GM18861 (cell line): ENCODE results near the gene FXYD2.
"Not testable (repeated sequence)": the region's sequence is repeated elsewhere in the genome, so short reads cannot be mapped to it uniquely, and the experiment has no call there.

Experiments used
- ATAC-seq: cut with Tn5 transposase; IDR thresholded peaks from one replicate; pipeline ENCODE4 v1.9.1; 2021; ENCODE audit not compliant: unreplicated experiment

FXYD2 gene

DNA sequence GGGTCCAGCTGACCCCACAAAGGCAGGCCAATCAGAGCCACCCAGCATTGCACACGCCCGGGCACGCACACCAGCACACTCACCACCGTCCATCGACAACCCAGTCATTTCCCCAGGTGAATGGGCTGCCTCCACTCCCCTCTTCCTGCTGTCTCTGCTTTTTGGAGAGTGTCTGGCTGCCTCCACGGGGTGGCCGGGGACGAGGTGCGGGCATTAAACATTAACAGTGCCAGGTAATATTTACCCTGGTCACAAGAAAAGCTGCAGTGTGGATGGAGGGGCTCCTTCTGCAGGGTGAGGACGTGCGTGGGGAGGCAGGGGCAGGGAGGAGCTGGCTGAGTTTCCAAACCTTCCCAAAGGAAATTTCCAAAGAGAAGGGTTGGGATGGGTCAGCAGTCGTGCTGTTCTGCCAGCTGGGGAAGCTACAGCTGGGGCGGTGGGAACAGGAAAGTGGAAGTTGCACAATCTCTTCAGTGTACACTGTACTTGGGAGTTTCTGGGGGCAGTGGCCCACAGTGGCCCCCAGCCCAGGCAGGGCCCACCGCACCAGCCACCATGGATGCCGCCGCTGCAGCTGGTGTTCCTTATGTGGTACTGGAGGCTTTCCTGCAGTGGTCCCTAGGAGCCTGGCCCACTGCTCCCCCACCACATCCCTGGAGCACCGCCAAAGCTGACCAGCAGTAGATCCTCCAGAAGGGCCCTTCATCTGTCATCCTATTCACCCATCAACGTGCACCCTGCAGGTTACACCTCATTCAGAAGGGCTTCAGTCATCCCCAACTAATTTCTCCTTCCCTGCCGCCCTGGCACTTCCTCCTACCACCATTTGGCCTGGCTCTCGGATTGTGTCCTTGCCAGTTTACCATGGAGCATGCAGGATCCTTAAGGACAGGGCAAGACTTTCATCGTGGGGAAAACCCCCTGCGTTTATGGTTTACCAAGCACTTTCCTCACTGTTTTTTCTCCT, at the start of gene FXYD2:
Gene FXYD2 (minus strand): TSS at position 174 of the 967 bp plus-strand sequence. CDS start 66 bp downstream, at position 108.
- ATAC-seq, result no peak

DNA sequence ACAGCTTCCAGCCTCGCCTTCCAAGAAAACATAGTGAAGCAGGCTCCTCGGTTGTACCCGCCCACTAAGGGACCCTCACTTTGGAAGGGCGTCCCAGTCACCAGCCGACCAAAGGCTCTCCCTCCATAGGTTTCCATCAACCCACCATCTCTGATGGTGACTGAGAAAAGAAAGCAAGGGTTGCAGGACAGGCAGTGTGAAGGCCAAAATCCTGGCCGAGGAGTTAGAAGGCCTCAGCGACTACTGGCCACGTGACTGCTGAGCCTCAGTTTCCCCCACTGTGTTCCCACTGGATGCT, 49.2 kb upstream of the FXYD2 start:
- ATAC-seq, result no peak

DNA sequence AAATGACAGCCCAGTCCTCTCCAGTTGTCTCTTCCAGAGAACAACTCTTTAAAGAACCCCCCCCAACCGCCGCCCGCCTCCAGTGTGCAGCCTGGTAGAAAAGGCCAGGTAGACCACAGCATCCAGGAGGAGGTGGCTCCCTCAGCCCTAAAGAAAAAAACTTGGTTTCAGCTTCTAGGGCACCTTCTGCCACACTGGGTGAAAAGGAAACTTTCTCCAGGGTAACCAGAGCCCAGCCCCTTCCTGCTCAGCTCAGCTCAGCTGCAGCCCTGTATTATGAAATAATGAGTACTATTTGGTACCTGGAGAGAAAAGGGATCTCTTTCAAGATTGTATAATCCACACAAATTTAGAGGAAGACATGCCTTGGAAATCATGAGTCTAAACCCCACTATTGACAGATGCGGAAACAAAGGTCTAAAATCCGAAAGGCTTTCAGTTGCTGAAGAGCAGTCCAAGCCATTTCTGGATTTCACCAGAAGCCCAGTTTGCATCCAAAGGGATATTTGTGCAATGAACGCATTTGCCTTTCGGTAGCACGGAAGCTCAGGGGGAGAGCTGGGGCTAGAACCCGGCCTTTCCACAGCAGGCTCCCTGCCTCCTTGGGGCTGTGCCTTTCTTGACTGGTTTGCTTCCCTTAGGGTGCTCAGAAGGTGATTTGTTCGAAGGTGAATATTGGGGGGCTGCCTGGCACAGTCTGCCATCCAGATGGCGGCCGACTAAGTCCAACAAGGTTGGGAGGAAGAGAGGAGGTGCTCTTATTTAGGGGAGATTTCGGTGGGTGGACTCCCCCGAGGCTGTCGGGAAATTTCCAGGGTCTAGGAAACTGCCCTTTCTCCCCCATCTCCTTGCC, 48.7 kb upstream of the FXYD2 start:
- no peak for ATAC-seq

DNA sequence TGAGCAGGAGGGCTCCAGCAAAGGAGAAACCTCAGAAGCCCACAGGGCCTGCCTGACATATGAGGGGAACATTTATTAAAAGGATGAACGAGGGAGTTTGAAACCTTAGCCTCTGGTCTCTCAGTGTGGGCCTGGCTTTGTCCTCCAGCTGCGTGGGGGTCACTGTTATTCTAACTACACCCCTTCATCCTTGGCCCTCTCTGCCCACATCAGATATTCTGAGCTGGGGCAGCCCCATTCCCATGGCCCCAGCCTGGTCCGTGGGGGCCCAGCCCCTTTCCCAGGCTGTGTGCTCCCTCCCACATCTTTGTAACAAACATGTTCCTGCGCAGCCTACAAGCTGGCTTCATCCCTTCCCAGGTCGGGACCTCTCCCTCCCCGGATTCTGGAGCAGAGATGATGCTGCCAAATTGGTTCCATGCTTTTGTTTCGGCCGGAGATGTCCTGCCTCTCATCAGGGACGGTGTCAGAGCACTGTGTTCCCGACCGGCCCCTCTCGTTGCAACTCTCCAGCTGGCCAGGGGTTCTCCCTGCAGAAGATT, 47.9 kb upstream of the FXYD2 start:
- ATAC-seq, result no peak

DNA sequence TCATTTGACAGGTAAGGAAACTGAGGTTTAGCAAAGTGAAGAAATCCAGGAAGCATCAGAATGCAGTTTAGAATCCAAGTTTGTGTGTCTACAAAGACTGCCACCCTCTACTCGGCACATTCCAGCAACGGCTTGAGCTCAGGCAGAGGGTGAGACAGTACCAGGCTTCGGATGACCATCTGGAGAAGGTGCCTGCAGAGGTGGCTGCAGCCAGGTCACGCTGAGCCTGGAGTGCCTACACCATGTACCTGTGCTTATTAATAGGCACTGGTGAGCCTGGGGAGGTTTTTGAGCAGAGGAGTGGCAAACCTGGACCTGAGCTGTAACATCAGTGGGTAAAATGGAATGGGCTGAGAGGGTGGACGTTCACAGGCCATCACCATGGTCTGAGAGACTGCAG, 47.2 kb upstream of the FXYD2 start:
- ATAC-seq, result no peak

DNA sequence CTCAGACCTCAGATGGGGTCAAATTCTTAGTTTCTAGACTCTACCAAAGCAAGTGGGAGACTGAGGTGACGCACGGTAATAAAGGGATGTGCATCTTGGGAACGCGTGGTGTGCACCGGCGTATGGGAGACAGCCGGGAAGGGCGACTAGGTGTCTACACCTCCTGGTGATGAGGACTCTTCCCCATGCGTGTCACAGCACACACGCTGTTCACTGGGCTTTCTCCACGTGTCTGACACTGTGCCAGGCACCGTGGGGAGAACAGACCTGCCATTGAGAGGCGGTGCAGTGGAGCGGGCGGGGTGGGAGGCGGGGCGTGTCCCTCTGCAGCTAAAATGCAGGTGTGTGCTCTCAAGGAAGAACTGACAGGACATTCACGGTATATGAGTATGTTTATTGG, 46.6 kb upstream of the FXYD2 start:
- ATAC-seq, result no peak

DNA sequence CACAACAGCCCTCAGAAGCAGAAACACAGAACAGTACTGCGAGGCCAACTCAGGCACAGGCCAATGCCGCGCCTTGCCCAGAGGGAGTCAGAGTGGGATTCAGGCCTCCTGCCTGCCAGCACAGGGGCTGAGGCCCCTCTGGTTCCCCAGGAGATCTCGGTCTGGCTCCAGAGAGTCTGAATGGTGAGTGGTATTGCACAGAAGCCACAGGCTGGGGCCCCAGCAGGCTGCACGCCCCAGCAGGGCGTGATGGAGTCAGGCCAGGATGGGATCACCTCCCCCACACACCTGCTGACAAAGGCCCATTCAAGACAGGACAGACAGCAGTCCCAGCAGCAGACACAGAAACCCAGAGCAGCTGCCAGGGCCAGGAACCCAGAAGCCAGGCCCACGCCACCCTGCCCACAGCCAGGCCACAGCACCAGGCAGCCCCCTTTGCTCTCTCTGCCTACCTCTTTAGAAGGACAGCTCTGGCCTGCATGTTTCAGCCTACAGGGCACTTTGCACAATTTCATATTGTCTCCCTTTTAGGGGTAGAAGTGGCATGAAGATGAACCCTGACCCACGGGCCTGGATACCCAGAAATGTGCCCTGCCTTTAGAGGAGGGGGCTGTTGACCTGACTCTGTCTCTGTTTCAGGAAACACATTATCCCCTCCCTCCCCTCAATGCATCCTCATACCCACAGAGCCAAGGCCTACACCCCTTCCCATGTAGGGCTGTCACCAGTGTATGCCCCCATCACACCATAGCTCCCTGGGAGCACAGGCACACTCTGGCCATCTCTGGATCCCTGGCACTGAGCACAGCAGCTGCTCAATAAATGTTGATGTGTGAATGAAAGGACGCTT, 45.8 kb upstream of the FXYD2 start:
- no peak for ATAC-seq

DNA sequence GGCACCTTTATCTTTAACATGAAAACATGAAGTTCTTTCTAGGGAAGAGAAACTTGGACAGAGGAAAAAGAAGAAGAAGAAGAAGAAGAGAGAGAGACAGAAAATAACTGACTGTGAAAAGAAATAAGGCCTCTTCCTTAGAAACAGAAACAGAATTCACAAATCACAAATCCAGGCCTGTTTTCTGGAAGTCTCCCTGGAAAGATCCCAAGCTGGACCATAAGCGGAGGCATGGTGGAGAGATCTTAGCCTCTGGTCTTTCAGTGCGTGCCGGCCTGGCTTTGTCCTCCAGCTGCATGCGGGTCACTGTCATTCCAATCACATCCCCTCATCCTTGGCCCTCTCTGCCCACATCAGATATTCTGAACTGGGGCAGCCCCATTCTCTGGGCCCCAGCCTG, 45.1 kb upstream of the FXYD2 start:
- no peak for ATAC-seq

DNA sequence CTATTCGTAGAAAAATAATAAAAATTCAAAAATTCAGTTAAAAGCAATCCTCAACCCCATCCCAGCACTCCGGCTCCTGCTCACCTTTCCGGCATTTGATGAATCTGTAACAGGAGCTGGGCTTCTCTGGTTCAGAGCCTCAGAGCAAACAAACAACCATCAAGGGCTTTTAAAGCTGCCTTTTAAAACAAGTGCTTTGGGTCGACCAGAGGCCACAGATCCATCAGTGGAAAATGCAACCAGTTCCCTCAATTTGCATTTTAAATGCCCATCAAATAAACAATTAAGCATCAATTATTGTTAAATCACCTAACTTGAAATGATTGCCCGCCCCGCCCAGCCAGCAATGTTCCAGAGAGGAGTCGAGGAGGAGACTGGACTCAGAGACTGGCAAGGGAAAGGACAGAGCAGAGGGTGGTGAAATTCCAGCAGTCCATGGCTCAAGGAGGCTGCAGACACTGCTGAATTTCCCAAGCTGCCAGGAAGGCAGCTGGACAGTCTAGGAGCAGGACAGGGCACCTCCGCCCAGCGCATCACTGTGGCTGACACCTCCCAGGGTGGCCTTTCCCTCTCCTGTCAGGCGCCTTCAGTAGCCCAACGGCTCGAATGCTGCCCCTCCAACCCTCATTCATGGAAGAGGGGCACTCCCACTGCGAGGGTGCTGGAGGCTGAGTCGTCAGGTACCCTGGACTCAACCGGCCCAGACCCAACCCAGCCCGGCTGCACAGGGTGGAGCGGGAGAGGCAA, 44.4 kb upstream of the FXYD2 start:
- no peak for ATAC-seq

DNA sequence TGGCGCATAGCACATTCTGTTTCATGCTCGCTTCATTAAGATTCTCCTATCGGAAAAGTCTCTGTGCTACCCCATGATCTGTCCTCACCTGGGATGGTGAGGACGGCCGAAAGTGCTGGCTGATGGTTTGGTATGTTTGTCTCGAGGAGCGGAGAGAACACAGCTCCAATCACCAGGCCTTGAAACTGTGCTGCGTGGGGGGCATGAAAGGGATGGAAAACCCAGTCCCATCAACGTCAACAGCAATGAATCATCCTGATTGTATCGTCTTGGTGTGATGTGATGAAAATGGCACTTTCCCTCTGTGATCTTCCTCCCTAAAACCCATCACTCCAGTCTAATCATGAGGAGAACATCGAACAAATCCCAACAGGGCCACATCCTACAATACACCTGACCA, 43.5 kb upstream of the FXYD2 start:
- ATAC-seq, result no peak

DNA sequence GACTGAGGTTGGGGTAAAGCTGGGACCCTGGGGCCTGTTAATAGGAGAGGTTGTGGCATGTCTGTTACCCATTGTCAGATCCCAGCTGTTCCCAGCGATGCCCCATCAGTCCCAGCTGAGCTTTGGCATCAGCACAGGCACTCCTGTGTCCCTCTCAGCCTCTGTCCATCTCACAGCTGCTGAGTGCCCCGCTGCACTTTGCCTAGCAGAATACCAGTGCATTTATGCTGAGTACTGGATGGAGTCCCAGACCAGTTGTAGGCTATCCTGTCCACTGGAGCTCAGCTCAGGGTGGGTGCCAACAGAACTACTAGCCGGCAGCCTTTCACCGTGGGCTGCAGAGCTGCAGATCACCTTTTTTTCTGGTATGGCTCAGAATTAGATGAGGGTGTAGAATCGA, 42.0 kb upstream of the FXYD2 start:
- no peak for ATAC-seq

DNA sequence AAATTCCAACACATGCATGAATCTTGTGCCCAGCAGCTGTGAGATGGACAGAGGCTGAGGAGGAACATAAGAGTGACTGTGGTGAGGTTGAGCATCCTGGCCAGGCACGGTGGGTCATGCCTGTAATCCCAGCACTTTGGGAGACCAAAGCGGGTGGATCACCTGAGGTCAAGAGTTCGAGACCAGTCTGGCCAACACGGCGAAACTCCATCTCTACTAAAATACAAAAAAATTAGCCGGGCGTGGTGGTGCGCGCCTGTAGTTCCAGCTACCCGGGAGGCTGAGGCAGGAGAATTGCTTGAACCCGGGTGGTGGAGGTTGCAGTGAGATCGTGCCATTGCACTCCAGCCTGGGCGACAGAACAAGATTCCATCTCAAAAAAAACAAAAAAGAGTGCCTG, 41.0 kb upstream of the FXYD2 start:
- ATAC-seq, result not testable (repeated sequence)

DNA sequence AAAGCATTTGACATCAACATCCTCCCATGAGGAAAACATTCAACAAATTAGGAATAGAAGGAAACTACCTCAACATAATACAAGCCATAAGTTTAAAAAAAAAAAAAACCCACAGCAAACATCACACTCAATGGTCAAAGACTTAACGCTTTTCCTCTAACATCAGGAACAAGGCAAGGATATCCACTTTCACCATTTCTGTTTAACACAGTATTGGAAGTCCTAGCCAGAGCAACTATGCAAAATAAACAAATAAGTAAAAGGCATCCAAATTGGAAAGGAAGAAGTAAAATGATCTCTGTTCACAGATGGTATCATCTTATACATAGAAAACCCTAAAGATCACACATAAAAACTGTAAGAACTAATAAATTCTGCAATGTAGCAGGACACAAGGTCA, 38.8 kb upstream of the FXYD2 start:
- no peak for ATAC-seq

DNA sequence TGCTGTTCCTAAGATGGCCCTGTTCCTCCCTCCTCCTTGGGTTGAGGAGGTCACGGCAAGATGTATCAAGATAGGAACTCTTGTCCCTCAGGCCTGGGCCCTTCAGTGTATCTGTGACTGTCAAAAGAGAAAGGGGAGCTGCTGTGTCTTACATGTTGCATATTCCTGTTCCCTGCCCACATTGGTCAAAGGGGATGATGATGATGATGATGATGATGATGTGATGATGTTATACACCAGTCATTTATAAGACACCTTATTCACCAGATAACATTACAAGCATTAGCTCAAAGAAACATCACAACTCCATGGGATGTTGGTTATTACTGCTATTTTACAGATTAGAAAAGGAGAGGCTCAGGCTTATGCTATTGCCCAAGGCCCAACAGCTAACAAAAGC, 38.2 kb upstream of the FXYD2 start:
- ATAC-seq, result no peak

DNA sequence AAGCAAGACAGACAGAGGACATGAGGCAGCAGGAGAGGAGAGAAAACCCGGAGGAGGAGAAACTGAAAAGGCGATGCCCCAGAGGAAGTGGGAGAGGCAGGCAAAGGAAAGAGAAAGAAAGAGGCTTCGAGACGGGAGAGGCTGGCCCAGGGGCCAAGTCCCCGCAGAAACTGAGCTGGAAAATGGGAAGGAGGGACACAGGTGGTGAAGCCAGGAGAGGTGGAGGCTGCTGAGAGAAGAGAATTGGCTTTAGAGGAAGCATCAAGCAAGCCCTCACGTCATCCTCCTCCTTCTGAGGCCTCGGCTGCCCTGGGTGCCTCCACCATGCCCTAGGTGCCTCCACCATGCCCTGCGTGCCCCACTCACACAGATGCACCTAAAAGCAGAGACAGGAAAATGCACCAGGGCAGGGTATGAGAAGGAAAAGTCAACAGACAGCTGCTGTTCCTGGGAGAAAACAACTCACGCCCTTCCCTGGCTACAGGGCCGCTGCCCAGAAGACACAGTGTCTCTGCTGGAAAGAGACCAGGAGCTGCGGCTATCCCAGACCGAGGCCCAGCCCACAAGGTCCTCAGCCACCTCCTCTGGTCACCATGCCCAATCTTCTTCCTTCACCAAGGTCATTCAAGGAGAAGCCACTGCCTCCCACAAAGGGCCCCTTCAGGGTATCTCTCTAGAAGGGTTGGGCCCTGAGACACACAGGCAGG, 37.6 kb upstream of the FXYD2 start:
- no peak for ATAC-seq

DNA sequence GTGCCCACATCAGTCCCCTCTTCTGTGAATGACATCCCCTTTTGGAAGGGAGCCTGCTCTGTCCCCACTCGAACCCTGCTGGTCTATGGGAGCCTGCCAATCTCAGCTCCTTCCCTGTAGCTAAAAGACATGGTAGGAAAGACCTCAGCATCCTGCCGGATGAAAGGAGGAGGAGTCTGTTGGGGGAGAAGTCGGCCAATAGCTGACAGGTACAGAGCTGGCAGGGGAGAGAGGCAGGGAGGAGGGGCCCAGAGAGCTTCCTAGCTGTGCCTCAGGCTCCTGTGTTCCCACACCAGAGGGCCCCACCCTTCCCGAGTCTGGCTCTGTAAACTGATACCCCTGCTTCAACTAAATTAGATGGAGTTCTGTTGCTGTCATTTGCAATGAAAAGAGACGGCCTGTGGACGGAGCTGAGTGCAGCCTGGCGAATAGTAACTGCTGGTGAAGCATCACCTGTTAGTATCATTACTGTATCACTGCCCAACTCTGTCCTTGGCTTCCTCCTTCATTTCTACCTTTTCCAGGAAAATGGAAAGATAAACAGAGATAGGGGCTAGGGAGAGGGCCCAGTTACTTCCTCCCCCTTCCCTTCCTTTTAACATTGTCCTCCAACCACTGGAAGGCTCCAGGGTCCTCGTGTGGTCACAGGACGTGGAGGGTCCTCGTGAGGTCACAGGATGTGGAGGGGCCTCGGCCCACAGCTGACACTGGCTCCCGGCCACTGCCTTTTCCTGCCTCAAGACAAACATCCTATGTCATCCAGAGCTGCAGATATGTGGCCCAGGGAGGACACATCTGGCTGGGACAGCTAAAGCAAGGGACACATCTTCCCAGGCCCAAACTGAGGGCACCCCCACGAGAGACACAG, 36.8 kb upstream of the FXYD2 start:
- no peak for ATAC-seq

DNA sequence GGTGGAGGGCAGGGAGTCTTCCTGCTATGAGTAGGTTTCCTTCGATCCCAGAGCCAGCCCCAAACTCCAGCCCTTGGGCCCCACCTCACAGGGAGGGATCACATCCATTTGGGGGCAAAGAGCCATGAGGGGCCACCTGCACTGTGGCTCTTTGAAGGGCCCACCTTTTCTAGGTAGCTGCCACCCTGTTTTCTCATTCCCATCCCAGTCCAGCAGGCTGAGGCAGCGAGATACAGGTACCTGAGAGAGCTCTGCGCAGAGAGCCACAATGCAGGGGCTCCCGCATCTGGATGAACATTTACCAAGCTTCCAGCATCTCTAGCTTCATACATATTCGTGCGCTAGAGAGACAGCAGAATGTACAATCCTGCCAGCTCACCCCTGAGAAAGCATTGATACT, 35.6 kb upstream of the FXYD2 start:
- ATAC-seq, result no peak

DNA sequence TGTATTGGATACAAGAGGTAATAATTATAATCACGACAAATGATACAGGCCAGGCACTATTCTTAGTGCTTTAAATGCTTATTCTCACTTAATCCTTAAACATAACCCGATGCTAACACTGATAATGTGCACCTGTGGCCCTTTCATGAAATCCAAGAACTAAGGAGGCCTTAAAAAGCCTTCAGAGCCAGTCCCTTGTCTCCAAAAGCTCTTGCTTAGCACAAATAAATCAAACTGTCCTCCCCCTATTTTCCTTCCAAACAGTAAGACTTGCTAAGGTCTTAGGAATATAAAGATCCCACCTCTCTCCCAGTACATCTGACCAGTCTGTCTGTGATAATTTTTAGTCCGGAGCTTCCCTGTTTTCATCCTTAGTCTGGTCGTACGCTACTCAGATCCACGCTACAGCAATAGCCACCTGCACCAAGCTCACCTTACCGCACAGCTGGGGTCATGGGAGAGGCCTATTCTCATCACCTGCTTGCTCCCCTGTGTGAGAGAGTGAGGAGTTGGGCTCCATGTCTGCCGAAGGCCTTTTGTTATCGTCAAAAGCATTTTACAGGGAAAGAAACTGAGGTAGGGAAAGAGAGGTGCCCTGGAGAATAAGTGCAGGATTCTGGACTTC, 35.1 kb upstream of the FXYD2 start:
- no peak for ATAC-seq
